GM23248 (cell line): ENCODE results near the gene NAT9.

Experiments used
- EZH2 ChIP-seq: fragments of 200-600 bp; sonication (generic); IDR thresholded peaks from 2 replicates; pipeline ENCODE4 v1.6.1; 2018; ENCODE audit warnings: antibody characterized with exemption, mild to moderate bottlenecking; ENCODE audit not compliant: insufficient read depth, poor library complexity, severe bottlenecking
- EZH2phosphoT487 ChIP-seq: fragments of 200-600 bp; sonication (generic); IDR thresholded peaks from 2 replicates; pipeline ENCODE4 v1.6.1; 2018; ENCODE audit warnings: antibody characterized with exemption, moderate library complexity, mild to moderate bottlenecking, low read depth; ENCODE audit not compliant: insufficient read depth

- TF ChIP-seq EZH2 = no peak
- no peak for TF ChIP-seq EZH2phosphoT487
These were observed 4.7 kb downstream of the NAT9 start for GRCh38 chr17:74771319-74771914.
